Nephron (organoid): Measurements from ENCODE around the gene CHST9.
A peak's percentile ranks its signal among the peaks of the same experiment; 100 is the strongest.
"Not testable (repeated sequence)": the region's sequence is repeated elsewhere in the genome, so short reads cannot be mapped to it uniquely, and the experiment has no call there.

Source experiments
- H3K27ac Mint-ChIP-seq, 3 experiments: 2 replicates each; pipeline ENCODE4 v1.8.0; 2020; ENCODE audit warnings: mixed read lengths in 3 of 3, mild to moderate bottlenecking in 2 of 3, moderate library complexity in 1 of 3
- H3K27me3 Mint-ChIP-seq: 2 replicates; pipeline ENCODE4 v1.8.0; 2021; ENCODE audit warnings: low read depth, mild to moderate bottlenecking, moderate library complexity, mixed read lengths
- H3K36me3 Mint-ChIP-seq: 2 replicates; pipeline ENCODE4 v1.8.0; 2020; ENCODE audit warnings: low read depth, mixed read lengths
- H3K4me1 Mint-ChIP-seq: 2 replicates; pipeline ENCODE4 v1.8.0; 2020; ENCODE audit warnings: mixed read lengths
- H3K4me3 Mint-ChIP-seq, 3 experiments: 2 replicates each; pipeline ENCODE4 v1.8.0; 2020; ENCODE audit warnings: mild to moderate bottlenecking in 3 of 3, mixed read lengths in 3 of 3, moderate library complexity in 2 of 3
- H3K9me3 Mint-ChIP-seq: 2 replicates; pipeline ENCODE4 v1.8.0; 2020; ENCODE audit warnings: mixed read lengths
- CTCF ChIP-seq, 3 experiments: fragments of 200-600 bp; sonication (generic); IDR thresholded peaks; one replicate each; pipeline ENCODE4 v1.5.0; 2021; ENCODE audit warnings: antibody characterized with exemption in 3 of 3; ENCODE audit not compliant: unreplicated experiment in 3 of 3

Gene CHST9

DNA sequence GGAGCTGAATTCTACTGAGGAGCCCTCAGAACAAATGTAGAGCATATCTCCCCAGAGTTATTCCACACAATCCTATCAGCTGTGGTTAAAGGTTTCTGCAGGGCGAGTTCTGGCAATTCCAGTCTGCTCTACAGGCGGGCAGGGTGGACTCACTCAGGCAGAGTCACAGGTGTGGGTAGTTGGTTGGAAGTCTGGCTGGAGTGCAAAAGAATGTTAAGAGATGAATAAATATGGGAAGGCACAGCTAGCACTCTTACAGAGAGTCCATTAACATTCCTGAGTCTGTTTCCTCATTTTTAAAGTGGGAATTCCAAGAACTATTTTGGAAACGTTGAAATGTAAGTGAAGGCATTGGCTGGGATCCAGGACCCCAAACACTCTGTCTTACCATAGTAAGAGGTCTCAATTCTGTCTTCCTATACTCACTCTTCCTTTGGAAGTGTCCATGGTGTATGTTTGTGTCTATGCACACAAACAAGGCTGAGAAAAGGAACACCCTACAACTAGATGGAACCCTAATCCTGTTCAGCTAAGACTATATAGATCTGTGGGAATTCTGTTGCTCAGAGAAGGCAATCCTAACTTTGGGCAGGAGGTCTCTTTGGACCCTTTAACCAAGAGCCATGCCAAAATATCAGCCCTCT, 256.3 kb downstream of the CHST9 start:
- peaks cover 4% of the 10 kb centered on the region for H3K36me3 Mint-ChIP-seq
- peaks cover 23% of the 10 kb centered on the region for H3K4me1 Mint-ChIP-seq
- no peak for TF ChIP-seq CTCF (IDR thresholded peaks at IDR 0.05; ENCODE audit: unreplicated experiment in 3 of 3)
- H3K27ac Mint-ChIP-seq: no peak overlapping the region
- H3K27me3 Mint-ChIP-seq: no peaks in the 10 kb centered on the region
- H3K4me3 Mint-ChIP-seq: no peak overlapping the region
- no peaks in the 10 kb centered on the region for H3K9me3 Mint-ChIP-seq

- H3K4me1 Mint-ChIP-seq: peaks cover 23% of the 10 kb centered on the region
- not testable (repeated sequence) for H3K36me3 Mint-ChIP-seq, H3K4me3 Mint-ChIP-seq, H3K27ac Mint-ChIP-seq, H3K9me3 Mint-ChIP-seq, H3K27me3 Mint-ChIP-seq
Observed at GRCh38 chr18:26927822-26928221, 257.3 kb downstream of the CHST9 start.

DNA sequence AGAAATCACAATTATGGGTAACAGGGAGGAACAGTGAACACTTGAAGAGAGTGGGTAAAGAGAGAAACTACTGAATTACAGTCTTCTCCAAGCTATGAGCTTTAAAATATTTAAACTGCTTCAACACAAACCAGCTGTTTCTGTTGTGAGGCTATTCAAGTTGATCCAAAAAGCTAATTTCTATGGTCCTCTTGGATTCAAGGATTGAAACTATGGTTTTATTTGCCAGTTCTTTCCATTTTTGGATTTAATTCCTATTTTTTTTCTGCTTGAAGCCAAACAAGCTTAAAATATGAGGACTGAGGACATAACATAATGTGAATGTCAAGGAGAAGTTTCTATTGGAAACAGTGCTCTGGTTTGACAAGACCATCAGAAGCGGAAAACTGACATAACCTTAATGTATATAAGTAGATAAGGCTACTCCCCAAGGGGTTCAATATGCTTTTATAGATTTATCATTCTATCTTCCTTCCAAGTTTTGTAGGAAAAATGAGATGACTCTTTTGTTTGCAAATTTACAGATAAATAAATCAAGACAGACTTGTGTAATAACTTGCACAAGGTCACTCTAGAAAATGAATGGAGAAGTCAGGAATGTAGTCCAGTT, 258.9 kb downstream of the CHST9 start:
- no peak for TF ChIP-seq CTCF (IDR thresholded peaks at IDR 0.05; ENCODE audit: unreplicated experiment in 3 of 3)
- no peaks in the 10 kb centered on the region for H3K27me3 Mint-ChIP-seq
- peaks cover 8% of the 10 kb centered on the region for H3K36me3 Mint-ChIP-seq
- peaks cover 23% of the 10 kb centered on the region for H3K4me1 Mint-ChIP-seq
- H3K4me3 Mint-ChIP-seq: no peak overlapping the region
- H3K9me3 Mint-ChIP-seq: peaks cover 18% of the 10 kb centered on the region
- H3K27ac Mint-ChIP-seq: peak overlapping the region; percentile 52 to 63 (median 60)

GRCh38 chr18:26925313-26925712, 259.8 kb downstream of the CHST9 start:
- H3K27me3 Mint-ChIP-seq: no peaks in the 10 kb centered on the region
- H3K4me1 Mint-ChIP-seq: peaks cover 29% of the 10 kb centered on the region

DNA sequence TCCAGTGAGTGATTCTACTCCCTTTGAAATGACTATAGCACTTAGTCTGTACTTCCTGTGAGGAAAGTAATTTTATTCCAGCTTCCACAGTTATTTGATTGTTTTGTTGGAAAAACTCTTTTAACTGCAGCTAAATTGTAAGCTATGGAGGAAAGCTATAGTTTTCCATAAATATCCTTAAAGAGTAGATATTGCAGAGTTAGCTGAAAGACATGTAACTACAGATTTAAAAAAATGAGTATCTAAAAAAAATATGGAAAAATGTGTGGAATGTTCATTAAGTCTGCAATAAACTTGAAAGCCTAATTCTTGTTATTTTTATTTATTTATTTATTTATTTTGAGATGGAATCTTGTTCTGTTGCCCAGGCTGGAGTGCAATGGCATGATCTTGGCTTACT, 262.8 kb downstream of the CHST9 start:
- H3K27me3 Mint-ChIP-seq: no peaks in the 10 kb centered on the region
- H3K4me3 Mint-ChIP-seq: no peak overlapping the region
- peaks cover 25% of the 10 kb centered on the region for H3K9me3 Mint-ChIP-seq
- TF ChIP-seq CTCF (IDR thresholded peaks at IDR 0.05; ENCODE audit: unreplicated experiment in 3 of 3): no peak
- H3K27ac Mint-ChIP-seq: peak overlapping the region in 1 of 3 experiments; percentile 10
- H3K36me3 Mint-ChIP-seq: peaks cover 11% of the 10 kb centered on the region
- peaks cover 53% of the 10 kb centered on the region for H3K4me1 Mint-ChIP-seq

More at GRCh38 chr18:26925313-26925712, 259.8 kb downstream of the CHST9 start:
- Mint-ChIP-seq H3K27ac (peak overlapping the region; percentile 52 to 63 (median 60)), H3K9me3 (peaks cover 25% of the 10 kb centered on the region), H3K36me3 (peaks cover 11% of the 10 kb centered on the region), H3K4me3 (no peak overlapping the region)
- TF ChIP-seq CTCF (IDR thresholded peaks at IDR 0.05; ENCODE audit: unreplicated experiment in 3 of 3): no peak

- TF ChIP-seq CTCF (IDR thresholded peaks at IDR 0.05; ENCODE audit: unreplicated experiment in 3 of 3): no peak
- no peaks in the 10 kb centered on the region for H3K27me3 Mint-ChIP-seq
- no peak overlapping the region for H3K4me3 Mint-ChIP-seq
- H3K36me3 Mint-ChIP-seq: peaks cover 11% of the 10 kb centered on the region
- H3K27ac Mint-ChIP-seq: peak overlapping the region; percentile 48 to 70 (median 67)
- H3K9me3 Mint-ChIP-seq: peaks cover 25% of the 10 kb centered on the region
- H3K4me1 Mint-ChIP-seq: peaks cover 42% of the 10 kb centered on the region
Observed at GRCh38 chr18:26920644-26921043, 264.5 kb downstream of the CHST9 start.
